Brain microvascular endothelial cell (primary cell): ENCODE results near the gene SSTR3.

ENCODE experiments used
- DNase-seq: peaks from one replicate; pipeline ENCODE4 v3.0.0-alpha.2; 2020
- H3K27ac ChIP-seq: fragments of 250-450 bp; sonication (Bioruptor Pico); 2 replicates; pipeline ENCODE4 v1.5.1; 2020; ENCODE audit warnings: mild to moderate bottlenecking, moderate library complexity
- H3K27me3 ChIP-seq: fragments of 250-450 bp; sonication (Bioruptor Pico); replicated peaks from 2 replicates; pipeline ENCODE4 v1.5.1; 2020; ENCODE audit warnings: mild to moderate bottlenecking
- H3K36me3 ChIP-seq: fragments of 250-450 bp; sonication (Bioruptor Pico); replicated peaks from 2 replicates; pipeline ENCODE4 v1.5.1; 2020; ENCODE audit warnings: mild to moderate bottlenecking
- H3K4me3 ChIP-seq: 2 replicates; pipeline ENCODE4 v1.5.1; 2011; ENCODE audit warnings: low read depth, mild to moderate bottlenecking, control low read depth, low read length, moderate library complexity
- in situ Hi-C: cut with HindIII; loops from 2 replicates; pipeline ENCODE4 v1.10.0; 2017; ENCODE audit warnings: low sequenced_read_pairs, low pct_ligation_motif_present
- TF ChIP-seq, protein P1 (sequence below): IDR thresholded peaks from 2 replicates; pipeline ENCODE4 v1.5.1; 2011; ENCODE audit warnings: low read depth, mild to moderate bottlenecking, moderate library complexity, low read length, control low read depth, inconsistent platforms; ENCODE audit errors: missing control alignments

Gene SSTR3

DNA sequence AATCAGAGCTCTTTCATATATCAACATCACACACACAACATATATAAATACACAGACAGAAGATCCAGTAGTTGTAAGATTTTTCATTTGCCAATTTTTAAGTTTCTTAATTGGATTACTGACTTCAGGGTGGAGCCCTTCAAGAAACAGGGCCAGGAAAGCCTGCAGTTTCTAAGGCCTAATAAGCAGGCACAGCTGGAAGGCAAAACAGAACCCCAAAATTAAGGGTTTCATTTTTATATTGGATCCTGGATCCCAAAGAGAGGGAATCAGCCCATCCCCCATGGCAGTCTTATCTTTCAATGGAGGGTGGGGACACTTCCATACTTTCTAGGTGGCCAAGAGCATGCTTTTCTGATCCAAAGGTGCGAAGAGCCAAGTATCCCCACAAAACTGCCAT lies 19.5 kb downstream of the SSTR3 start:
- H3K36me3 ChIP-seq: no peaks in the 10 kb centered on the region
- TF ChIP-seq, protein P1, sequence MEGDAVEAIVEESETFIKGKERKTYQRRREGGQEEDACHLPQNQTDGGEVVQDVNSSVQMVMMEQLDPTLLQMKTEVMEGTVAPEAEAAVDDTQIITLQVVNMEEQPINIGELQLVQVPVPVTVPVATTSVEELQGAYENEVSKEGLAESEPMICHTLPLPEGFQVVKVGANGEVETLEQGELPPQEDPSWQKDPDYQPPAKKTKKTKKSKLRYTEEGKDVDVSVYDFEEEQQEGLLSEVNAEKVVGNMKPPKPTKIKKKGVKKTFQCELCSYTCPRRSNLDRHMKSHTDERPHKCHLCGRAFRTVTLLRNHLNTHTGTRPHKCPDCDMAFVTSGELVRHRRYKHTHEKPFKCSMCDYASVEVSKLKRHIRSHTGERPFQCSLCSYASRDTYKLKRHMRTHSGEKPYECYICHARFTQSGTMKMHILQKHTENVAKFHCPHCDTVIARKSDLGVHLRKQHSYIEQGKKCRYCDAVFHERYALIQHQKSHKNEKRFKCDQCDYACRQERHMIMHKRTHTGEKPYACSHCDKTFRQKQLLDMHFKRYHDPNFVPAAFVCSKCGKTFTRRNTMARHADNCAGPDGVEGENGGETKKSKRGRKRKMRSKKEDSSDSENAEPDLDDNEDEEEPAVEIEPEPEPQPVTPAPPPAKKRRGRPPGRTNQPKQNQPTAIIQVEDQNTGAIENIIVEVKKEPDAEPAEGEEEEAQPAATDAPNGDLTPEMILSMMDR: no peak
- no peak overlapping the region for H3K27ac ChIP-seq

DNA sequence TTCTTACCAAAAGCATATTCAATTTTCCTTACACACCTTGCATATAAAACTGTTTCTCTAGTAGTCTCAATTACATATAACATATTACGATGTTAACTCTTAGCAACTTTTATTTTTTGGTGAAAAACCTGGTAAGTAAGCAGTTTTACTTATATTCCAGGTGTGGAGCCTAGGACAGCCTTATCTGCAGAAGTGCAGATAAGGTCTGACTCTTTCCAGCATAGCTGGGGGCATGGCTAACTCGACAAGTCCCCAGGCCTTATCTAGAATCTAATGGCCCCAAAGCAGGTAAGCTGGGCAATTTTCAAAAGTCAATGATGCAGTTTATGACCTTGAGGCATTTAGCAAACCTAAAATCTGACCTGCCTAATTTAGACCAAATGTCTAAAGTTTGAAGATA lies 20.1 kb downstream of the SSTR3 start:
- Histone ChIP-seq H3K27me3 (no peaks in the 10 kb centered on the region), H3K4me3 (no peak overlapping the region), H3K36me3 (no peaks in the 10 kb centered on the region), H3K27ac (no peak overlapping the region)
- TF ChIP-seq, protein P1: no peak
- DNase-seq: no peak
- in situ Hi-C loops: no loop called here

More for the DNA sequence above, 19.5 kb downstream of the SSTR3 start:
- Histone ChIP-seq H3K4me3 (no peak overlapping the region), H3K27me3 (no peaks in the 10 kb centered on the region)
- in situ Hi-C loops: no loop called here
- DNase-seq: no peak

DNA sequence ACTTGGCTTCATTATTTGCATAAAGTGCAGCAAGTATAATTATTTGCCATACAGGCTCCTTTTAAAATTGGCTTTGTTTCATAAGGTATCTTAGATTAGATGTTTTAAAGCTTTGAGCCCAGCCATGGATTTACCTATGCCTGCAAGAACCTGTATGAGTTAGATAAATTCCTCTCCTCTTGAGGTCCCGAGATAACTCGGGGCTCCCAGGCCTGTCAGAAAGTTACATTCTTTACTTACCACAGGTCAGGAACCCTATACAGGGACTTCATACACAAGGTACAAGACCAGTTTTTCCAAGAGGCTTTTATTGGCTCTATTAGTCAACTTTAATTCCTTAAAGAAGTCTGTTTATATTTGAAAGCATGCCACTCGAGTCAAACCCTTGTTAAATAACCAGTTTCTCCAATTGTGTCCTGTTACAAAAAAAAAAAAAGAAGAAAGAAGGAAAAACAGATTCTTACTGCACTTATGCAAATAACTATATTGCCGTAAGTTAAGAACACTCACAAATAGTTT lies 22.0 kb downstream of the SSTR3 start:
- in situ Hi-C loops: no loop called here
- no peaks in the 10 kb centered on the region for H3K27me3 ChIP-seq

DNA sequence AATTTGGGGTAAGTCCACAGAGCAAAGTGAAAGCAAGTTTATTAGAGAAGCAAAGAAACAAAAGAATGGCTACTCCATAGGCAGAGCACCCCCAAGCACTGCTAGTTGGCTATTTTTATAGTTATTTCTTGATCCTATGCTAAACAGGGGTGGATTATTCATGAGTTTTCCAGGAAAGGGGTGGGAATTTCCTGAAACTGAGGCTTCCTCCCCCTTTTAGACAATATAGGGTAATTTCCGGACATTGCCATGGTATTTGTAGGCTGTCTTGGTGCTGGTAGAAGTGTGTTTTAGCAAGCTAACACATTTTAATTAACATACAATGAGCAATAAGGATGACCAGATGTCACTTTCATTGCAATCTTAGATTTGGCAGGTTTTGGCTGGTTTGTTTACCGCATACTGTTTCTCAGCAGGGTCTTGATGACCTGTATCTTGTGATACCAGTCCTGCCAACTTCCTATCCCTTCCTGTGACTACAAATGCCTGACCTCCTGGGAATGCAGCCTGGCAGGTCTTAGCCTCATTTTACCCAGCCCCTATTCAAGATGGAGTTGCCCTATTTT lies 23.3 kb downstream of the SSTR3 start:
- Histone ChIP-seq H3K4me3 (no peak overlapping the region), H3K27ac (no peak overlapping the region), H3K27me3 (no peaks in the 10 kb centered on the region), H3K36me3 (no peaks in the 10 kb centered on the region)
- in situ Hi-C loops: no loop called here
- DNase-seq: no peak
- TF ChIP-seq, protein P1: no peak

More for the DNA sequence above, 22.0 kb downstream of the SSTR3 start:
- Histone ChIP-seq H3K4me3 (no peak overlapping the region), H3K27ac (no peak overlapping the region), H3K36me3 (no peaks in the 10 kb centered on the region)
- TF ChIP-seq, protein P1: no peak
- no peak for DNase-seq

DNA sequence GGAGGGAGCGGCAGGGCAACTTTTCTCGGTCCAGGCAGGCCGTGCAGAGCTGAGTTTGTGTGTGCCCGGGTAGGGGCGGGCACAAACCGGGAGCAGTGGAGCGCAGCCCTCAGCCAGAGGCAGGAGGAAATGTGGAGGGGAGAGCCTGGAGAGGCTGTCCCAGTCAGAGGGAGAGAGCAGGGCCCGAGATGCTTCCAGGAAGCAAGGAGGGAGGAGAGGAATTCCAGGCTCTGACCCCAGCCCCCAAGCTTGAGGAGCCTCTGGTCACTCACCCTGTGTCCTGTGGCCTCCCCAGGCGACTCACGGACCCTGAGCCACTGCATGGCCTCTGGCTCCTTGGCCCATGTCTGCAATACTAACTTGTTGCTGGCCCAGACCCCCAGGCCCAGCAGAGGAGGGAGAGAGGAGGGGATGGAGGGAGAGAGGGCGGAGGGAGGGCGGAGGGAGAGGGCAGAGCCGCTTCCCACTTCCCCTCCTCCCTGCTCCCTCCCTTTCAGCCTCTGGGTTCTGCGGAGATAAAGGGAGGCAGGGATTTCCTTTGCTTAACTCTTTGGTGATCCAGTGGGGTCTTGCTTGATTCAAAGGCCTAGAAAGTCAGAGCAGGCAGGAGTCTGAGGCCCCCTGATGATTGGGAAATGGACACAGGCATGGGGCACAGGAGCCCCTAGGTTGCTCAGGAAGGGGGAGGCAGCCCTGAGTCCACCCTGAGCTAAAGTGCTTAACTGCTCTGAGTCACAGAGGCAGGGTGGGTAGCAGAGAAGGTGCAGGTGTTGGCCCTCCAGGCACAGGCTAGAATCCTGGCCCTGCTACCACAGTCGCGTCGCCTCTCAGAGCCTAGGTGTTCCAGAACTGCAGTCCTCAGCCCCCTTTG lies 24.2 kb downstream of the SSTR3 start, which contains the start of gene C1QTNF6:
Gene C1QTNF6 (minus strand): TSS at position 357 of the 871 bp plus-strand sequence. CDS start 34 bp downstream, at position 323.
- H3K4me3 ChIP-seq: peak within 1 kb of the TSS; percentile 55
- in situ Hi-C loops: no loop called here

More for the DNA sequence above, 24.2 kb downstream of the SSTR3 start, which contains the start of gene C1QTNF6:
- H3K36me3 ChIP-seq: no peaks in the 10 kb centered on the region
- DNase-seq: no peak
- peak within 1 kb of the TSS; percentile 27 for H3K27ac ChIP-seq
- H3K27me3 ChIP-seq: no peaks in the 10 kb centered on the region
- TF ChIP-seq, protein P1: no peak
